Natural killer cell treated with Interleukin-12 subunit alpha and Interleukin-12 subunit beta and Interleukin-15 and Interleukin-18, amount 100 ng/mL, for 72 hours (primary cell): ENCODE results near the gene ENPP3. TPM values are rescaled to one million over a fixed set of nuclear protein-coding genes. Genes with fewer than 3 reads are reported as not detected.
A peak's percentile ranks its signal among the peaks of the same experiment; 100 is the strongest.

ENCODE experiments used
- ATAC-seq, 2 donors: fragments of 150-1000 bp; cut with Tn5 transposase in 1 of 2; sonication (Bioruptor Pico), chemical (Tn5 transposase) in 1 of 2; 2 replicates each; pipeline ENCODE4 v1.10.0; 2021
- DNase-seq: peaks from one replicate; pipeline ENCODE4 v3.0.0; 2022; ENCODE audit warnings: low spot score
- H3K27ac Mint-ChIP-seq, 2 donors: 1 replicate in 1 of 2; 2 replicates in 1 of 2; pipeline ENCODE4 v1.8.0; 2022; ENCODE audit warnings: mixed read lengths in 2 of 2, mild to moderate bottlenecking in 1 of 2, moderate library complexity in 1 of 2
- H3K27me3 Mint-ChIP-seq, 2 donors: 1 replicate in 1 of 2; 2 replicates in 1 of 2; pipeline ENCODE4 v1.8.0; 2022; ENCODE audit warnings: mixed read lengths in 2 of 2
- H3K36me3 Mint-ChIP-seq: one replicate; pipeline ENCODE4 v1.8.0; 2022; ENCODE audit warnings: mixed read lengths
- H3K4me1 Mint-ChIP-seq, 2 donors: 1 replicate in 1 of 2; 2 replicates in 1 of 2; pipeline ENCODE4 v1.8.0; 2022; ENCODE audit warnings: low read depth in 2 of 2, mixed read lengths in 2 of 2, mild to moderate bottlenecking in 1 of 2
- H3K4me3 Mint-ChIP-seq: one replicate; pipeline ENCODE4 v1.8.0; 2022; ENCODE audit warnings: mixed read lengths
- H3K9me3 Mint-ChIP-seq: 2 replicates; pipeline ENCODE4 v1.8.0; 2022; ENCODE audit warnings: mixed read lengths
- total RNA-seq, 2 donors: library from RNA; stranded (reverse); gene quantifications; one replicate each; pipeline ENCODE4 v1.2.3, GENCODE V29; 2022

Gene ENPP3
- total RNA-seq = 10 to 100 TPM in 1 of 2 donors, under 1 TPM in 1; 0.81 to 11.5 TPM

GRCh38 chr6:131636880-131637792, at the start of gene ENPP3:
TSS of gene ENPP3 (plus strand) at chr6:131637302. CDS start at chr6:131637385, 83 bp downstream.
- Mint-ChIP-seq H3K27ac (peak within 1 kb of the TSS in 1 of 2 donors; percentile 49), H3K4me1 (peaks cover 0 to 6% of the 10 kb centered on the region in 2 donors), H3K27me3 (peaks cover 0 to 4% of the 10 kb centered on the region in 2 donors), H3K4me3 (peak within 1 kb of the TSS; percentile 77), H3K9me3 (no peaks in the 10 kb centered on the region), H3K36me3 (peaks cover 6% of the 10 kb centered on the region)
- ATAC-seq (no peak), DNase-seq (no peak)

GRCh38 chr6:131587909-131588308, 49.2 kb upstream of the ENPP3 start:
- peaks cover 20% of the 10 kb centered on the region for H3K36me3 Mint-ChIP-seq

GRCh38 chr6:131588643-131589042, 48.5 kb upstream of the ENPP3 start:
- H3K27ac Mint-ChIP-seq = no peak overlapping the region
- H3K4me1 Mint-ChIP-seq = peaks cover 0 to 3% of the 10 kb centered on the region in 2 donors
- no peak overlapping the region for H3K4me3 Mint-ChIP-seq

More at GRCh38 chr6:131587909-131588308, 49.2 kb upstream of the ENPP3 start:
- ATAC-seq (no peak), DNase-seq (no peak)
- Mint-ChIP-seq H3K27ac (no peak overlapping the region), H3K9me3 (no peaks in the 10 kb centered on the region), H3K4me1 (peaks cover 0 to 3% of the 10 kb centered on the region in 2 donors), H3K4me3 (no peak overlapping the region), H3K27me3 (no peaks in the 10 kb centered on the region)

GRCh38 chr6:131592935-131593334, 44.2 kb upstream of the ENPP3 start:
- H3K36me3 Mint-ChIP-seq = peaks cover 32% of the 10 kb centered on the region
- no peaks in the 10 kb centered on the region for H3K27me3 Mint-ChIP-seq
- H3K27ac Mint-ChIP-seq = no peak overlapping the region
- H3K9me3 Mint-ChIP-seq = no peaks in the 10 kb centered on the region
- H3K4me1 Mint-ChIP-seq = no peaks in the 10 kb centered on the region
- no peak overlapping the region for H3K4me3 Mint-ChIP-seq
- DNase-seq (no peak), ATAC-seq (no peak)

More at GRCh38 chr6:131588643-131589042, 48.5 kb upstream of the ENPP3 start:
- DNase-seq = no peak
- Mint-ChIP-seq H3K27me3 (no peaks in the 10 kb centered on the region), H3K36me3 (peaks cover 20% of the 10 kb centered on the region), H3K9me3 (no peaks in the 10 kb centered on the region)
- ATAC-seq = no peak

GRCh38 chr6:131594074-131594473, 43.0 kb upstream of the ENPP3 start:
- no peaks in the 10 kb centered on the region for H3K9me3 Mint-ChIP-seq
- H3K4me1 Mint-ChIP-seq = no peaks in the 10 kb centered on the region
- H3K27me3 Mint-ChIP-seq = no peaks in the 10 kb centered on the region
- H3K27ac Mint-ChIP-seq = no peak overlapping the region
- H3K36me3 Mint-ChIP-seq = peaks cover 30% of the 10 kb centered on the region
- DNase-seq (no peak), ATAC-seq (no peak)
- H3K4me3 Mint-ChIP-seq = no peak overlapping the region

GRCh38 chr6:131597446-131597845, 39.7 kb upstream of the ENPP3 start:
- ATAC-seq = no peak
- no peak for DNase-seq
- Mint-ChIP-seq H3K4me1 (no peaks in the 10 kb centered on the region), H3K36me3 (peaks cover 29% of the 10 kb centered on the region), H3K9me3 (no peaks in the 10 kb centered on the region), H3K27me3 (no peaks in the 10 kb centered on the region), H3K4me3 (no peak overlapping the region), H3K27ac (no peak overlapping the region)

- Mint-ChIP-seq H3K27ac (no peak overlapping the region), H3K36me3 (peaks cover 26% of the 10 kb centered on the region), H3K4me1 (no peaks in the 10 kb centered on the region)
These were observed 36.4 kb upstream of the ENPP3 start for GRCh38 chr6:131600716-131601115.

GRCh38 chr6:131602781-131603312, 34.3 kb upstream of the ENPP3 start:
- peaks cover 27% of the 10 kb centered on the region for H3K36me3 Mint-ChIP-seq
- no peak for ATAC-seq
- H3K4me1 Mint-ChIP-seq = no peaks in the 10 kb centered on the region
- H3K4me3 Mint-ChIP-seq = no peak overlapping the region
- no peak for DNase-seq
- H3K9me3 Mint-ChIP-seq = no peaks in the 10 kb centered on the region
- H3K27ac Mint-ChIP-seq = no peak overlapping the region
- H3K27me3 Mint-ChIP-seq = no peaks in the 10 kb centered on the region

More at GRCh38 chr6:131600716-131601115, 36.4 kb upstream of the ENPP3 start:
- DNase-seq (no peak), ATAC-seq (no peak)
- Mint-ChIP-seq H3K27me3 (no peaks in the 10 kb centered on the region), H3K4me3 (no peak overlapping the region), H3K9me3 (no peaks in the 10 kb centered on the region)

GRCh38 chr6:131613296-131613925, 23.7 kb upstream of the ENPP3 start:
- H3K9me3 Mint-ChIP-seq = no peaks in the 10 kb centered on the region

GRCh38 chr6:131615275-131615674, 21.8 kb upstream of the ENPP3 start:
- ATAC-seq (no peak), DNase-seq (no peak)
- Mint-ChIP-seq H3K27ac (no peak overlapping the region), H3K27me3 (no peaks in the 10 kb centered on the region), H3K36me3 (peaks cover 18% of the 10 kb centered on the region), H3K9me3 (no peaks in the 10 kb centered on the region), H3K4me1 (no peaks in the 10 kb centered on the region), H3K4me3 (no peak overlapping the region)

More at GRCh38 chr6:131613296-131613925, 23.7 kb upstream of the ENPP3 start:
- H3K4me3 Mint-ChIP-seq = no peak overlapping the region
- DNase-seq = no peak
- no peaks in the 10 kb centered on the region for H3K4me1 Mint-ChIP-seq
- H3K27ac Mint-ChIP-seq = no peak overlapping the region
- H3K36me3 Mint-ChIP-seq = peaks cover 19% of the 10 kb centered on the region
- no peak for ATAC-seq
- H3K27me3 Mint-ChIP-seq = no peaks in the 10 kb centered on the region

- no peaks in the 10 kb centered on the region for H3K9me3 Mint-ChIP-seq
- H3K36me3 Mint-ChIP-seq = peaks cover 5% of the 10 kb centered on the region
- DNase-seq (peak; percentile 94), ATAC-seq (peak; percentile 97 to 98)
- H3K4me1 Mint-ChIP-seq = peaks cover 14 to 39% of the 10 kb centered on the region in 2 donors
- peak within 1 kb of the TSS; percentile 93 for H3K4me3 Mint-ChIP-seq
- no peaks in the 10 kb centered on the region for H3K27me3 Mint-ChIP-seq
- peak within 1 kb of the TSS; percentile 82 to 99 for H3K27ac Mint-ChIP-seq
These were observed 9.1 kb upstream of the ENPP3 start, which contains the start of gene MED23 for GRCh38 chr6:131627724-131628682. TSS of gene MED23 (minus strand) at chr6:131628242. CDS start at chr6:131628049, 193 bp downstream.

GRCh38 chr6:131628726-131629125, 8.4 kb upstream of the ENPP3 start:
- H3K4me1 Mint-ChIP-seq = peaks cover 14 to 34% of the 10 kb centered on the region in 2 donors
- DNase-seq (no peak), ATAC-seq (peak in 1 of 2 donors; percentile 37)
- H3K4me3 Mint-ChIP-seq = peak overlapping the region; percentile 93
- peak overlapping the region; percentile 82 to 99 for H3K27ac Mint-ChIP-seq
- H3K9me3 Mint-ChIP-seq = no peaks in the 10 kb centered on the region
- no peaks in the 10 kb centered on the region for H3K36me3 Mint-ChIP-seq
- H3K27me3 Mint-ChIP-seq = no peaks in the 10 kb centered on the region

GRCh38 chr6:131629651-131630050, 7.5 kb upstream of the ENPP3 start:
- H3K4me1 Mint-ChIP-seq = peaks cover 14 to 34% of the 10 kb centered on the region in 2 donors
- H3K27ac Mint-ChIP-seq = peak overlapping the region; percentile 82 to 99
- ATAC-seq (no peak), DNase-seq (no peak)
- no peaks in the 10 kb centered on the region for H3K9me3 Mint-ChIP-seq
- no peaks in the 10 kb centered on the region for H3K27me3 Mint-ChIP-seq
- H3K4me3 Mint-ChIP-seq = peak overlapping the region; percentile 93
- no peaks in the 10 kb centered on the region for H3K36me3 Mint-ChIP-seq
